ENCODE data around the gene NMNAT2.

DNA sequence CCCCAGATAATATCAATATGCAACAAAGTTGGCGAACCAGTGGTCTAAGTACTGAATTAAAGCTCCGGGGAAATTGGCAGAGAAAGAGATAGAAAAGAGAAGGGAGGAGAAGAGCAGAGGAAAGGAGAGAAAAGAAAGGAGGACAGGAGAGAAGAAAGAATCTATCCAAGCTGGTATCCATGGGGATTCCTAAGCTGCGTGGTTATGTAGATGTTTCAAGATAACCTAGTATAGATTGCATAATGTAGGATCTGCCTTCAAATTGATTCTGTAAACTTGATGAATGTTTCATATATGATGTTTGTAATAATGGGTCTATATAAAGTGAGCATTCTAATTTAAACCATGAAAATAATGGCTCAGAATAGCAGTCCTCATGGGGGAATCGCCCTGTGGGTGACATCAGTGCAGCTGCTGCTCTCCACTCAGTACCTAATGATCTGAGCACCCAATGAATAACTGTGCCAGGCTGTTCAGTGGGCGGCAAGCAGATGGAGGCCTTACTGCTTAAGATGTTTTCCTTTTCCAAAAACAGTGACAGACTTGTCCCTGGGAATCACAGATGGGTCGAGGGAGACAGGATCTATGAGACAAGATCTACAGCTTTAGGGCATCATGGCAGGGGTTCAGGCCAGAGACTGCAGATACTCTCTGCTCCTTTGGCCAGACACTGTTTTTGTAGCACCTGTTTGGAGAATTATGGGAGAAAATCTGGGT is 154.1 kb downstream of the NMNAT2 start:
- TF ChIP-seq EZH2 (IDR thresholded peaks at IDR 0.05; ENCODE audit: borderline replicate concordance, low read length) = no peak
- TF ChIP-seq, protein P1, sequence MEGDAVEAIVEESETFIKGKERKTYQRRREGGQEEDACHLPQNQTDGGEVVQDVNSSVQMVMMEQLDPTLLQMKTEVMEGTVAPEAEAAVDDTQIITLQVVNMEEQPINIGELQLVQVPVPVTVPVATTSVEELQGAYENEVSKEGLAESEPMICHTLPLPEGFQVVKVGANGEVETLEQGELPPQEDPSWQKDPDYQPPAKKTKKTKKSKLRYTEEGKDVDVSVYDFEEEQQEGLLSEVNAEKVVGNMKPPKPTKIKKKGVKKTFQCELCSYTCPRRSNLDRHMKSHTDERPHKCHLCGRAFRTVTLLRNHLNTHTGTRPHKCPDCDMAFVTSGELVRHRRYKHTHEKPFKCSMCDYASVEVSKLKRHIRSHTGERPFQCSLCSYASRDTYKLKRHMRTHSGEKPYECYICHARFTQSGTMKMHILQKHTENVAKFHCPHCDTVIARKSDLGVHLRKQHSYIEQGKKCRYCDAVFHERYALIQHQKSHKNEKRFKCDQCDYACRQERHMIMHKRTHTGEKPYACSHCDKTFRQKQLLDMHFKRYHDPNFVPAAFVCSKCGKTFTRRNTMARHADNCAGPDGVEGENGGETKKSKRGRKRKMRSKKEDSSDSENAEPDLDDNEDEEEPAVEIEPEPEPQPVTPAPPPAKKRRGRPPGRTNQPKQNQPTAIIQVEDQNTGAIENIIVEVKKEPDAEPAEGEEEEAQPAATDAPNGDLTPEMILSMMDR (IDR thresholded peaks at IDR 0.05; ENCODE audit: low read length) = no peak

All from OCI-LY1 (cell line).